Neuronal stem cell (in vitro differentiated cells): ENCODE measurements around the gene ALDH1L2.

Source experiments
- DNase-seq: peaks from one replicate; pipeline ENCODE4 v3.0.0-alpha.2; 2013; ENCODE audit warnings: low spot score
- H2AFZ ChIP-seq: one replicate; pipeline ENCODE4 v1.6.1; 2013; ENCODE audit warnings: mild to moderate bottlenecking, low read length, inconsistent platforms
- H2AK5ac ChIP-seq: 2 replicates; pipeline ENCODE4 v1.6.1; 2013; ENCODE audit warnings: low read depth, mild to moderate bottlenecking, inconsistent platforms, low read length, moderate library complexity, mixed read lengths
- H2BK120ac ChIP-seq: 2 replicates; pipeline ENCODE4 v1.6.1; 2013; ENCODE audit warnings: low read depth, mild to moderate bottlenecking, inconsistent platforms, low read length, moderate library complexity, mixed read lengths
- H2BK12ac ChIP-seq: one replicate; pipeline ENCODE4 v1.6.1; 2013; ENCODE audit warnings: low read length, inconsistent platforms
- H2BK15ac ChIP-seq: 2 replicates; pipeline ENCODE4 v1.6.1; 2013; ENCODE audit warnings: mild to moderate bottlenecking, low read length, inconsistent platforms, mixed read lengths
- H2BK5ac ChIP-seq: one replicate; pipeline ENCODE4 v1.6.1; 2013; ENCODE audit warnings: inconsistent platforms, mild to moderate bottlenecking, low read length, moderate library complexity
- H3K14ac ChIP-seq: one replicate; pipeline ENCODE4 v1.6.1; 2013; ENCODE audit warnings: low read length, inconsistent platforms
- H3K18ac ChIP-seq: 2 replicates; pipeline ENCODE4 v1.6.1; 2013; ENCODE audit warnings: low read length, inconsistent platforms
- H3K23ac ChIP-seq: 2 replicates; pipeline ENCODE4 v1.6.1; 2013; ENCODE audit warnings: low read depth, mild to moderate bottlenecking, mixed read lengths, low read length, inconsistent platforms; ENCODE audit not compliant: poor library complexity
- H3K27ac ChIP-seq: replicated peaks from 3 replicates; pipeline ENCODE4 v1.5.1; 2013; ENCODE audit warnings: low read length, inconsistent platforms
- H3K27me3 ChIP-seq, 3 experiments: 2 replicates each; pipeline ENCODE4 v1.6.1; 2013; ENCODE audit warnings: low read length in 3 of 3, mild to moderate bottlenecking in 2 of 3, inconsistent platforms in 1 of 3, low read depth in 1 of 3, mixed read lengths in 1 of 3, moderate library complexity in 1 of 3; ENCODE audit not compliant: control insufficient read depth in 3 of 3, insufficient read depth in 3 of 3
- H3K36me3 ChIP-seq, 2 donors: replicated peaks in 1 of 2; 2 replicates each; pipeline ENCODE4 v1.6.1; 2013; ENCODE audit warnings: low read length in 2 of 2; ENCODE audit not compliant: control insufficient read depth in 2 of 2, insufficient read depth in 2 of 2
- H3K4ac ChIP-seq: 2 replicates; pipeline ENCODE4 v1.6.1; 2013; ENCODE audit warnings: inconsistent platforms, mild to moderate bottlenecking, low read length, moderate library complexity
- H3K4me1 ChIP-seq, 2 donors: 1 replicate in 1 of 2; 2 replicates in 1 of 2; pipeline ENCODE4 v1.6.1; 2013; ENCODE audit warnings: low read length in 2 of 2, low read depth in 1 of 2; ENCODE audit not compliant: control insufficient read depth in 2 of 2, insufficient read depth in 1 of 2
- H3K4me2 ChIP-seq: one replicate; pipeline ENCODE4 v1.6.1; 2013; ENCODE audit warnings: mild to moderate bottlenecking, low read length, inconsistent platforms; ENCODE audit not compliant: insufficient read depth, poor library complexity, severe bottlenecking
- H3K4me3 ChIP-seq, 2 donors: 2 replicates each; pipeline ENCODE4 v1.5.1; 2013; ENCODE audit warnings: low read length in 2 of 2, mild to moderate bottlenecking in 2 of 2, inconsistent platforms in 1 of 2, moderate library complexity in 1 of 2
- H3K79me1 ChIP-seq: one replicate; pipeline ENCODE4 v1.6.1; 2013; ENCODE audit warnings: low read depth, mild to moderate bottlenecking, inconsistent platforms, low read length, moderate library complexity
- H3K9ac ChIP-seq: one replicate; pipeline ENCODE4 v1.6.1; 2013; ENCODE audit warnings: mild to moderate bottlenecking, low read depth, low read length, inconsistent platforms; ENCODE audit not compliant: poor library complexity
- H3K9me3 ChIP-seq, 2 donors: replicated peaks in 1 of 2; 2 replicates each; pipeline versions ENCODE3 to v1.6.1; 2013; ENCODE audit warnings: low read length in 2 of 2, mild to moderate bottlenecking in 2 of 2, inconsistent platforms in 1 of 2, low read depth in 1 of 2, mixed read lengths in 1 of 2, moderate library complexity in 1 of 2; ENCODE audit not compliant: control insufficient read depth in 2 of 2, insufficient read depth in 1 of 2
- H4K8ac ChIP-seq: one replicate; pipeline ENCODE4 v1.6.1; 2013; ENCODE audit warnings: low read depth, mild to moderate bottlenecking, inconsistent platforms, low read length, moderate library complexity
- H4K91ac ChIP-seq: one replicate; pipeline ENCODE4 v1.6.1; 2013; ENCODE audit warnings: low read length, low read depth, mild to moderate bottlenecking, inconsistent platforms; ENCODE audit not compliant: poor library complexity
- WGBS, 2 donors: extraction: QIAGEN DNeasy Blood & Tissue Kit; methylation state at CpG; one replicate each; pipeline ENCODE4 v1.1.7; 2013; ENCODE audit warnings: missing lambda C conversion rate in 2 of 2, mixed read lengths in 1 of 2; ENCODE audit not compliant: insufficient read length in 2 of 2, insufficient replicate concordance in 1 of 2; ENCODE audit errors: extremely low coverage in 2 of 2; 5-methylcytosine and 5-hydroxymethylcytosine counted together

The ALDH1L2 gene

GRCh38 chr12:105069936-105070702, 14.1 kb downstream of the ALDH1L2 start:
- H3K4me1 ChIP-seq = no peaks in the 10 kb centered on the region
- H3K36me3 ChIP-seq = no peaks in the 10 kb centered on the region
- H2BK12ac ChIP-seq = no peak overlapping the region
- no peak overlapping the region for H2BK5ac ChIP-seq
- H4K8ac ChIP-seq = no peak overlapping the region
- WGBS, 2 donors = no CpG with 5 or more reads among the region's 4 CpGs
- H2AK5ac ChIP-seq = no peak overlapping the region
- no peak overlapping the region for H4K91ac ChIP-seq
- H3K23ac ChIP-seq = no peak overlapping the region
- H2BK120ac ChIP-seq = no peak overlapping the region
- H3K9me3 ChIP-seq = no peaks in the 10 kb centered on the region
- no peak overlapping the region for H3K9ac ChIP-seq
- no peak overlapping the region for H2BK15ac ChIP-seq
- no peak overlapping the region for H3K18ac ChIP-seq
- no peak overlapping the region for H3K14ac ChIP-seq
- no peak overlapping the region for H3K27ac ChIP-seq
- DNase-seq = no peak
- H3K27me3 ChIP-seq = no peaks in the 10 kb centered on the region
- H3K4ac ChIP-seq = no peak overlapping the region
- no peaks in the 10 kb centered on the region for H3K79me1 ChIP-seq
- no peak overlapping the region for H3K4me3 ChIP-seq
- H2AFZ ChIP-seq = no peak overlapping the region
- no peak overlapping the region for H3K4me2 ChIP-seq

- H3K79me1 ChIP-seq = no peaks in the 10 kb centered on the region
- no peak overlapping the region for H2BK120ac ChIP-seq
- no peak overlapping the region for H3K4me3 ChIP-seq
- no peak overlapping the region for H2BK15ac ChIP-seq
- H2AK5ac ChIP-seq = no peak overlapping the region
- H3K9ac ChIP-seq = no peak overlapping the region
- H4K8ac ChIP-seq = no peak overlapping the region
- H2BK5ac ChIP-seq = no peak overlapping the region
- DNase-seq = no peak
- no peaks in the 10 kb centered on the region for H3K27me3 ChIP-seq
- no peak overlapping the region for H2AFZ ChIP-seq
- H3K4me1 ChIP-seq = no peaks in the 10 kb centered on the region
- WGBS, 2 donors = no CpG with 5 or more reads among the region's 6 CpGs
- H2BK12ac ChIP-seq = no peak overlapping the region
- no peak overlapping the region for H3K18ac ChIP-seq
- H3K9me3 ChIP-seq = no peaks in the 10 kb centered on the region
- peak overlapping the region; percentile 8 for H3K27ac ChIP-seq
- no peak overlapping the region for H3K4ac ChIP-seq
- no peak overlapping the region for H3K4me2 ChIP-seq
- no peak overlapping the region for H3K23ac ChIP-seq
- no peaks in the 10 kb centered on the region for H3K36me3 ChIP-seq
- H4K91ac ChIP-seq = no peak overlapping the region
- no peak overlapping the region for H3K14ac ChIP-seq
Observed at GRCh38 chr12:105067511-105068031, 16.7 kb downstream of the ALDH1L2 start.

- Histone ChIP-seq H4K8ac (no peak overlapping the region), H3K36me3 (no peaks in the 10 kb centered on the region)
Observed at GRCh38 chr12:105064564-105065178, 19.6 kb downstream of the ALDH1L2 start.

DNA sequence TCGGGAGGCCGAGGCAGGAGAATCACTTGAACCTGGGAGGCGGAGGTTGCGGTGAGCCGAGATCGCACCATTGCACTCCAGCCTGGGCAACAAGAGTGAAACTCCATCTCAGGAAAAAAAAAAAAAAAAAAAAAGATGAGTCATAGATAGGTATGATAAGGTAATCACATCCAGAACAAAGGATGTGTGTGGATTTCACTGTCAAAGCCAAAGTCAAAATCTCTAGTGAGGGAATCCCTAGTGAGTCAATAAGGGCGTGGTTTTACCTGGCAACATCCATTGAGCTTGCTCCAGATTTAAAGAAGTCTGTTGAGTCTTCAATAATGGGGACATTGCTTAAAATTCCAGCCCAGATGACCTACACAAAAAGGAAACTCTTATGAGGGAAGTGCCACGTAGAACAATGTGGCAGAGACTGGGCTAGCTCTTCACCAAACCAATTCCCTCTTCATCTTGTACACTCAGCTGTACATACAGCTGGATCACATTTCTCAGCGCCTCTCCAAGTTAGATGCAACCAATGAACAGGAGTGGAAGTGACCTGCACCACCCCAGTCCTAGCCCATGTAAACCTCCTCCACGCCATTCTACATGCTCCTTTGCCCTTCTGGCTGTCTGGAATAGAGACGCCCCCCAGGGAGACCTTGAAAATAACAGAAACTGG, 23.4 kb downstream of the ALDH1L2 start:
- H4K8ac ChIP-seq = no peak overlapping the region
- H3K9me3 ChIP-seq = peaks cover 0 to 3% of the 10 kb centered on the region in 2 donors
- no peaks in the 10 kb centered on the region for H3K36me3 ChIP-seq
- H3K27ac ChIP-seq = no peak overlapping the region
- no peak overlapping the region for H2BK5ac ChIP-seq
- H3K4me2 ChIP-seq = no peak overlapping the region
- no peak overlapping the region for H2BK15ac ChIP-seq
- H3K23ac ChIP-seq = no peak overlapping the region
- no peak overlapping the region for H2BK12ac ChIP-seq
- no peaks in the 10 kb centered on the region for H3K27me3 ChIP-seq
- no peak overlapping the region for H4K91ac ChIP-seq
- no peak overlapping the region for H3K4ac ChIP-seq
- DNase-seq = no peak
- H2AK5ac ChIP-seq = no peak overlapping the region
- WGBS, 2 donors = no CpG with 5 or more reads among the region's 11 CpGs
- no peak overlapping the region for H3K9ac ChIP-seq
- H3K18ac ChIP-seq = no peak overlapping the region
- H3K79me1 ChIP-seq = no peaks in the 10 kb centered on the region
- H3K4me1 ChIP-seq = no peaks in the 10 kb centered on the region
- no peak overlapping the region for H3K4me3 ChIP-seq
- no peak overlapping the region for H3K14ac ChIP-seq
- no peak overlapping the region for H2AFZ ChIP-seq
- H2BK120ac ChIP-seq = no peak overlapping the region

More at GRCh38 chr12:105064564-105065178, 19.6 kb downstream of the ALDH1L2 start:
- Histone ChIP-seq H3K4me2 (no peak overlapping the region), H2AK5ac (no peak overlapping the region), H4K91ac (no peak overlapping the region), H2BK12ac (no peak overlapping the region), H3K9me3 (no peaks in the 10 kb centered on the region), H2AFZ (no peak overlapping the region), H2BK120ac (no peak overlapping the region), H3K4me3 (no peak overlapping the region), H3K23ac (no peak overlapping the region), H2BK15ac (no peak overlapping the region), H2BK5ac (no peak overlapping the region), H3K14ac (no peak overlapping the region), H3K9ac (no peak overlapping the region), H3K27me3 (no peaks in the 10 kb centered on the region), H3K4ac (no peak overlapping the region), H3K79me1 (no peaks in the 10 kb centered on the region), H3K18ac (no peak overlapping the region), H3K27ac (no peak overlapping the region), H3K4me1 (no peaks in the 10 kb centered on the region)
- no CpG with 5 or more reads among the region's 7 CpGs for WGBS, 2 donors
- no peak for DNase-seq
